SH-SY5Y (cell line): ENCODE measurements around the gene AP1S3.

Experiments used
- GATA2 ChIP-seq: IDR thresholded peaks from 2 replicates; pipeline ENCODE4 v1.6.1; 2011; ENCODE audit warnings: mild to moderate bottlenecking, low read depth, low read length
- GATA3 ChIP-seq: IDR thresholded peaks from 2 replicates; pipeline ENCODE4 v1.6.1; 2011; ENCODE audit warnings: low read depth, mild to moderate bottlenecking, low read length, moderate library complexity

DNA sequence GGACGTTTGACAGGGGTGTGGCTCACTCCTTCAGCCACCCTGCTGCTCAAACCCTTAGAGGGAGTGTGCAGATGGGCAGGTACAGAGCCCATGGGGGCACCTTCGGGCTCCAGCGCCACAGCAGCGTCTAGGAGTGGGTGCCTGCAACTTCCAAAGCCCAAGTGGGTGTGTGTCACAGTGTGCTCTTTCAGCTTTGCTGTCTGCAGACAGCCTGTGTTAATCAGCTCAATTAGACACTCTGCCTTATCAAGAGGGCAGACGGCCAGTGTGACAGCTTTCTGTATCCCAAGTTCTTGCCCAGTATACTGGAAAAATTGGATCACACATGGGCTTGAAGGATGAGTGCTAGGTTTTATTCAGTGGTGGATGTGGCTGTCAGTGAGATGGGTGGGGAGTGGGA is 96.7 kb downstream of the AP1S3 start:
- TF ChIP-seq GATA2 = no peak
- no peak for TF ChIP-seq GATA3
